Endometrial microvascular endothelial cells (primary cell): ENCODE measurements around the gene PCNX1. TPM values are rescaled to one million over a fixed set of nuclear protein-coding genes. Genes with fewer than 3 reads are reported as not detected.

Source experiments
- total RNA-seq: library from RNA; depleted of rRNA; stranded (reverse); fragments of >200 nt; gene quantifications from one replicate; pipeline ENCODE4 v1.2.3, GENCODE V29; 2015; ENCODE audit errors: inconsistent ontology term

Gene PCNX1
- total RNA-seq, 1 donor from 2014 or later = 19.1 TPM

Other genes starting within 250 kb of the PCNX1 start
- not detected for gene MAP3K9, start 97.9 kb upstream of the PCNX1 start, total RNA-seq